NK-92 treated with Interleukin-12 subunit alpha and Interleukin-12 subunit beta, amount 100 ng/mL, for 24 hours (cell line): Measurements from ENCODE around the gene DDX10.

Experiments used
- DNase-seq: peaks from one replicate; lab custom pipeline; 2025; lab: John Stamatoyannopoulos, UW

Gene DDX10

GRCh38 chr11:108943853-108944252 is 279.0 kb downstream of the DDX10 start:
- DNase-seq = no peak

DNA sequence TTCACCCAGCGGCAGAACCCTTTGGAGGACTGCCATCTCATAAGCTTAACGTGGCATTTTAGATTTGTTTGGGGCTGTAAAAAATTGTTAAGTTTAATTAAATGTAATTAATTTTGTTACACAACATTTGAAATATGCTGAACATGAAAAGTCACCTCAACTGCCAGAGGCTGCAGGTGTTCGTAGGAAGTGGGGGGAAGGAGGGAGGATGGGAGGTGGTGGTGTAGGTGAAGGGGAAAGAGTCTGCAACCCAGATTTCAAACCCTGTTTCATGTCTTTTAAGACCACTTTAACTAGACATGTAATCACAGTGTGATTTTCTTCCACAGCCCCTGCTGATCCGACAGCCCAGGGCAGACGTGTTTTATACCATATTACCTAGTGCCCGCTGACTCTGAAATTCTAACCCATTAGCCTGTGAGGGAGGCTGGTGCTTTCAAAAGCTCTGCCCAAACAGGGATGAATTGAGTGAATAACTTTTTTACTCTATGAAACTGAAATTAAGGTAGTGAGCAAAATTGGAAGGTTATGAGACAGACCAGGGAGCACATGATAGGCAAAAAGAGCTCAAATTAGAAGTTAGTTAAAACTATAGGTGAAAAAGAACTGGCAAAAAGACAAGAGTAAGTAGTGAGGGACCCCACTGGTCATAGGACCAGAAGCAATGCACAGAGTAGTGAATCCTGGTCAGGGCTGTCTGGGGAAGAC is 279.8 kb downstream of the DDX10 start:
- no peak for DNase-seq

DNA sequence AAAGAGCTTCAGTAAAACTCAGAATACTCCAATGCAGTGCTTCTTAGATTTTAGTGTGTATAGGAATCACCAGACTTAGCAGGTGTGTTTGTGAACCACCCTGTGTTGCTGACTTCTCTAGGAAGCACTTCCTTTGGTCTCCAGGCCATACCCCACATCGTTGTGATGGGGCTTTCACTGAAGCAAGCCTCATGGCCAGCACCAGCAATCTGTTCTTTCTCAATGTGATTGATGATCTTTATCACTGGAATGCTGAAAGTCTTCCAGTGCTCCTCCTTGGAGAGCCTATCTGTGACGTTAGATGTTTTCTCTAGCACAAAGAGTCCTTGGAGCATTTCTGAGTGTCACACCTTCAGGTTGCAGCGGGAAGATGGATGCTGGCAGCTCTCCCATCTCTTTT is 280.5 kb downstream of the DDX10 start:
- DNase-seq = no peak

DNA sequence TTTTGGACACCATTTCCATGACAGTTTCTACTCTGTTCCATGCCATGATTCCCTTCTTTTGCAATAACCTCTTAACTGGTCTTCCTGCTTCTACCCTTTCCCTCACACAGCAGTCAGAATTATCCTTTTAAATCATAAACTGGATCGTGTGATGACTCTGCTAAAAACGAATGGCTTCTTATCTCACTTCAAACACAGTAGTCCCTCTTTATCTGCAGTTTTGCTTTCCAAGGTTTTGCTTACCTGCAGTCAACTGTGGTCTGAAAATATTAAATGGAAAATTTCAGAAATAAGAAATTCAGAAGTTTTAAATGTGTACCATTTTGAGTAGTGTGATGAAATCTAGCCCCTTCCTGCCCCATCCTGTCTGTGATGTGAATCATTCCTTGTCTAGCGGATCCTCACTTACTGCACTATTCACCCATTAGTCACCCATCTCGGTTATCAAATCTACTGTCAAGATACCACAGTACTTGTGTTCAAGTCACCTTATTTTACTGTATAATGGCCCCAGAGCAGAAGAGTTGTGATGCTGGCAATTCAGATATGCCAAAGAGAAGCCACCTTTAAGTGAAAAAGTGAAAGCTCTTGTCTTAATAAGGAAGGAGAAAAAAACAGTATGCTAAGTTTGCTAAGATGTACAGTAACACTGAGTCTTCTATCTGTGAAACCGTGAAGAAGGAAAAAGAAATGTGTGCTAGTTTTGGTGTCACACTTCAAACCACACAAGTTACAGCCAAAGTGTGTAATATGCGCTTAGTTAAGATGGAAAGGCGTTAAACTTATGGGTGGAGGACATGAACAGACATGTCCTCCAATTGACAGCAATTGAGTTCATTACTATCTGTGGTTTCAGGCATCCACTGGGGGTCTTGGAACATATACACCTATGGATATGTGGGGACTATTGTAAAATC is 283.0 kb downstream of the DDX10 start:
- no peak for DNase-seq

GRCh38 chr11:108958368-108959104 is 293.7 kb downstream of the DDX10 start:
- DNase-seq = no peak

DNA sequence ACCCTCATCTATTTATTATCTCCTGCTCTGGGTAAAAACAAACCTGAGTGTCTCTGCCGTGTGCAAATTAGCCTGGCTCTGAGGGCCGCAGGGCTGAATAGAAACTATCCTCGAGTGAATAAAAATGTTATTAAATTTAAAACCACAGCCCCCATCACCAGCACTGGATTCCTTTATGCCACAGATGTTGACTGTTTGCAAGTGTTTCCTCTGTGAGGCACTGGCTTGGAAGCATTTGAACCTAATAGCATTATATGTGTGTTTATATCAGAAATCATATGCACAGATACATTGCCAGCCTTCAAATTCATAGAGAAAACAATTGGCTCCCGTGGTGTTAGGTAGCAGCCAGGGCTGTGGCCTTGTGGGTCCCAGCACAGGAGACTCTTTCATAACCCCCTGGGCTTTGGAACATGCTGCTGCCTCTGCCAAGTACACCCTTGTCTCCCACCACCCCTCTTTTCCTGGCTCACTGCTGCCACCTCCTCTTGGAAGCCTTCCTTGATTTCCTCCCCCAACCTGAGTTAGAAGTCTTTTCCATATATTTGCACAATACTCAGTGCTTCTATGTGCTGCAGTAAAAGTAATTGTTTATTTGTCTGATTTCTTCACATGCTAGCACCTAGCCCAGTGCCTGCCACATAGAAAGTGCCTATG is 294.4 kb downstream of the DDX10 start:
- DNase-seq = no peak

GRCh38 chr11:108959874-108960273 is 295.0 kb downstream of the DDX10 start:
- no peak for DNase-seq

- DNase-seq = no peak
Measured at GRCh38 chr11:108960501-108960900, 295.6 kb downstream of the DDX10 start.

DNA sequence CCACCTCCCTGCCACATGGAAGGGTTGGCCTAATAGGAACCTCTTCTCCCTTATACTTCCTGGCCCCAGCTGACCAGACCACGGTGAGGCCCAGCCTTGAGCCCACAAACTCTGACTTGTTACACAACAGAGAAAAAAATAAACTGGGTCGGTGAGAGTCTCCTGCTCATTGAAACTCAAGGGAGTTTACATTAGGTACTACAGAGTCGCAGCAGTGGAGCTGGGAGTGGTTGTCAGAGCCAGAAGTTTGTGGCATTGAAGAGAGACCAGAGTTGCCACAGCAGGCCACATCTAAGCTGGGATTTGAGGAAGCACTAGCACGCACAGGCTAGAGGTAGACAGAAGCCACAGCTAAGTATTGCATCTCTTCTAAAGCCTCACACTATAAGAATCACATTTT is 296.2 kb downstream of the DDX10 start:
- DNase-seq = no peak

DNA sequence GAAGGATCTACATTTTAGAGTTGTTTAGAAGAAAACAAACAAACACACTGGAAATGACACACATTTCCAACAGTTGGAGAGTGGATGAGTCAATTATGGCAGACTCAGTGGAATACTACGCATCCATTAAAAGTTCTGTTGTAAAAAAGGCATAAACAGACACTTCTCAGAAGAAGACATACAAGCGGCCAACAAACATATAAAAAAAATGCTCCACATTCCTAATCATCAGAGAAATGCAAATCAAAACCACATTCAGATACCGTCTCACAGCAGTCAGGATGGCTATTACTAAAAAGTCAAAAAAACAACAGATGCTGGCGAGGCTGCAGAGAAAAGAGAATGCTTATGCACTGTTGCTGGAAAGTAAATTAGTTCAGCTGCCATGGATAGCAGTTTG is 298.2 kb downstream of the DDX10 start:
- DNase-seq = no peak

DNA sequence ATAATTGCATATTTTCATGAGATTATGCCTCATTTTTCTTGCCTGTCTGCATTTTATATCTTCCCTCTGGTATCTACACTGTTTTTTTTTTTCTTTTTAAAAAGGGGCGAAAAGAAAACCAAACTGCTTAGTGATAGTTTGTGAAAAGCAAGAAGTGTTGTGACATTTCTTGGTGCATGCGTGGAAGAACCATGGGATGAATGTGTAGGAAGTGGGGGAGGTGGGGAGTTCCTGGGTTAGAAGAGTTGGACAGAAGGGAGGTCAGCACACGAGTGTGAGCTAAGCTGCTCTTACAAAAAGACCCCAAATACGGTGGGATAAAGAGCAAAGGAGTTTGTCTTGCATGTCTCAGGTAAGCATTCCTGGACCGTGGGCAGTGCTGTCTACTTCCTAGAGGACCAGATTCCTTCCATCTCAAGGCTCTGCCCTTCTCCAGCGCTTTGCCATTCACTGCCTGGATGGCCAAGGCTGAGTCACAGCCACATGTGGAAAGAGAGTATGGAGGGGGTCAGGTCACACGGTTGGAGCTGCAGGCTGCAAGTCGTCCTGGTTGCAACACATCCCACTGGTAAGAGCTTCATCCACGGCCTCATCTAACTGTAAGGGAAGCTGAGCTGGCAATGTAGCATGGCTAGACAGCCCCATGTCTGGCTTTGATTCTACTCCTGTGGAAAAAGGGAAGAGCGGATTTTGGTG is 300.6 kb downstream of the DDX10 start:
- DNase-seq = no peak

DNA sequence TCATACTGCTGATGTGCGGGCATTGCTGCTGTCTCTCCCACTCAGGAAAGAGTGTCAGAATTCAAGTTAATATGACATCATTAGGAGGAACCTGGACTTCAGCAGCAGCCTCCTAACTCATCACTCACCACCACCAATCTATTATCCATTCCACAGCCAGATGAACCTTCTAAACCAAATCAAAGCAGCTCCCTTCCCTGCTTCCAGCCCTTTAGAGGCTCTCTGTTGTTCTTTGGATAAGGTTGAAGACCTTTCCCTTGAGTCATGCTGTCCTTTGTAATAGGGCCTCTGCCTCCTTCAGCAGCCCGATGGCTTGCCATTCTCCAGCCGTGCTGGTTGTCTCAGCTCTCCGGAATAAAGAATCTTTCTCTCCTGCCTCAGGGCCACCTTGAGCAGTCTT is 301.3 kb downstream of the DDX10 start:
- DNase-seq = no peak

DNA sequence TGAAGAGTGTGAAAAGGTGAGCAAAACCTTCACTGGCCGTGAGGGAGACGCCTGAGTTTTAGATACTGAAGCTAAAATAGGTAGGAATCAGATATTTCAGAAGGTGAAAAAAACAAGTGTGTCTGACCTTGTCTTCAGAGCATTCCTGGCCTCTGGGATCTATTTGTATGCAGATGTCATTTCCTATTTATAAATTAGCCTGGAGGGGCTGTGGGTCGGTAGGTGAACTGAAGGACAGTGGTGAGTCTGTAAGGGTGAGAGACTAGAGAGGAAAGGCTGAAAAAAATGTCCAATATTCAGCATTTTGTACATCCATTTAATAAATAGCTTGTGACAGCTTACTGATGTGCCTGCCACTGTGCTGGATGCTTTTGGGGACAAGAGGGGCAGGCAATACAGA is 302.1 kb downstream of the DDX10 start:
- no peak for DNase-seq

DNA sequence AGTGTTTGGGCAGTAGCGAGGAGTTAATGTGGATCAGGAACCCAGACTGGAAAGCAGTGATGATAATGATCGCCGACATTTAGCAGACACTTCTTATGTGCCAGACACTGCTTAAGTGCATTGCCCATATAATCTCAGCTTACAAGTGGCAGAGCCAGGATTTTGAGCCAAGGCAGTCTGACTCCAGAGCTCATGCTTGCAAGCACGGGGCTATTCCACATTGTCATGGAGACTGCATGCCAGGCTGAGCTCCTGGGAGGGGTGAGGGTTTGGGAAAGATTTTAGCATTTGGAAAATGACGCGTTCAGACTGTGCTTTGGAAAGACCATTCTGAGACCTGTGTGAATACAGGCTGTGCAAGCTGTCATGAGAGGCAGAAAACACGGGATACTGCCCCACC is 302.7 kb downstream of the DDX10 start:
- no peak for DNase-seq

- no peak for DNase-seq
Measured at GRCh38 chr11:108970221-108970991, 305.5 kb downstream of the DDX10 start.

DNA sequence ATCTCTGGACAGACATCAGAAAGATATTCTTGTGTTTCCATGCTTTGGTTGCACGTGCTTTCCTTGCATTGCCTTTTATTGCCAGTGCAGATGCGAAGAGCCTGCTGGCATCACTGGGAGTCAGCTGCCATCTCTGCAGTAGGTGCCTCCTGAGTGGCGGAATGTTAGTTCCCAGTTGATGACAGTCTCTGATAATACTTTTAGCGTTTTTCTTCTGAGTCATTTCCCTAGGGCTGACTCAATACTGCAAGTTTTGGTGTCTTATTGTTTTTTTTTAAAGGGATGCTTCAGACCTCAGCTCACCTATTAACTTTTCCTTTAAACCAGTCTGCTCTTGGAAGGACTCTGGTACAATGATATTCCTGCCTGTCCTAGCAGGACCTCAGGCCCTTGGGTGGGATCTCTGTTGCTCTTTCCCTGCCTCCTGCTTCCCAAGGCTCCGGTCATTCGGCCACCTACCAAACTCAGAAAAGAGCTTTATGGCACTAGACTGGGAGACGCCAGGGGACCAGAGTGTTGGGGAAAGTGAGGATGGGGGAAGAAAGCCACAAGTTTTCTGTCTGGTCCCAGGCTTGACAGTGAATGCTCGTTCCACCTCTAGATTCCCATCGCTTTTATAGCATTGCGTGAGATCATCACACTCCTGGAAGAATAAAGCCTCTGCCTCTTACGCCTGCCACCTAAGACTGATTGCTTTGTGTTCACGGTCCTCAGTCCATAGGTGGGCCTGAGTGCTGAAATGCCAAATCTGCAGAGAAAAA is 308.7 kb downstream of the DDX10 start:
- DNase-seq = no peak

GRCh38 chr11:108975026-108975425 is 310.2 kb downstream of the DDX10 start:
- no peak for DNase-seq

- no peak for DNase-seq
Measured at GRCh38 chr11:108975641-108976071, 310.8 kb downstream of the DDX10 start.

- no peak for DNase-seq
Measured at GRCh38 chr11:108983636-108984420, 319.0 kb downstream of the DDX10 start.
